Transverse colon (tissue), 3 donors: ENCODE results near the gene ATP2B1.

ENCODE experiments used
- EP300 ChIP-seq: sonication (generic); formaldehyde crosslinking; IDR thresholded peaks from one replicate; pipeline ENCODE4 v1.6.1; 2017; ENCODE audit warnings: antibody characterized with exemption, low read depth
- POLR2A ChIP-seq: fragments of 450-650 bp; IDR thresholded peaks from one replicate; pipeline ENCODE4 v1.6.1; 2016; ENCODE audit warnings: antibody characterized with exemption, mild to moderate bottlenecking, moderate library complexity
- TF ChIP-seq, protein P1 (sequence below), 5 experiments: fragments of 200-600 bp in 3 of 5; fragments of 450-650 bp in 2 of 5; sonication (generic) in 3 of 5; IDR thresholded peaks; 1 replicate in 2 of 5; 2 replicates in 3 of 5; pipeline ENCODE4 v1.5.1; 2016 to 2017; ENCODE audit warnings: antibody characterized with exemption in 5 of 5, inconsistent platforms in 3 of 5, mild to moderate bottlenecking in 2 of 5, moderate library complexity in 1 of 5

DNA sequence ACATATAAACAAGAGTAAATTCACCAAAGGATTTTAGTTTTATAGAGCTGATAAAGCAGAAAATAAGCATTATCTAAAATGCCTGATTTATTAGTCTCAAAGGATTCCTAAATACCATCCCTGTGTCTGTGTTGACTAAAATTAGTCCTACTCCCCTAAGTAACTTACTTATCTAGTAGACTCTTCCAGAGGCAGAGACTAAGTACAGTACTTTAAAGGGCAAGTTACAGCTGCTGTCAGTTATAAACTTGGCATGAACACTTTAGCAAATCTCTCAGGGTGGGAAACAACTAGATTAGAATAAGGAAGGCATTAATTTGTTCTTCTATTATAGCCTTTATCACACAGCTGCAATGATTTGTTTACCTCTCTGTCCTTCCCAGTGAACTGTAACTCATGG is 46.0 kb downstream of the ATP2B1 start:
- TF ChIP-seq, protein P1, sequence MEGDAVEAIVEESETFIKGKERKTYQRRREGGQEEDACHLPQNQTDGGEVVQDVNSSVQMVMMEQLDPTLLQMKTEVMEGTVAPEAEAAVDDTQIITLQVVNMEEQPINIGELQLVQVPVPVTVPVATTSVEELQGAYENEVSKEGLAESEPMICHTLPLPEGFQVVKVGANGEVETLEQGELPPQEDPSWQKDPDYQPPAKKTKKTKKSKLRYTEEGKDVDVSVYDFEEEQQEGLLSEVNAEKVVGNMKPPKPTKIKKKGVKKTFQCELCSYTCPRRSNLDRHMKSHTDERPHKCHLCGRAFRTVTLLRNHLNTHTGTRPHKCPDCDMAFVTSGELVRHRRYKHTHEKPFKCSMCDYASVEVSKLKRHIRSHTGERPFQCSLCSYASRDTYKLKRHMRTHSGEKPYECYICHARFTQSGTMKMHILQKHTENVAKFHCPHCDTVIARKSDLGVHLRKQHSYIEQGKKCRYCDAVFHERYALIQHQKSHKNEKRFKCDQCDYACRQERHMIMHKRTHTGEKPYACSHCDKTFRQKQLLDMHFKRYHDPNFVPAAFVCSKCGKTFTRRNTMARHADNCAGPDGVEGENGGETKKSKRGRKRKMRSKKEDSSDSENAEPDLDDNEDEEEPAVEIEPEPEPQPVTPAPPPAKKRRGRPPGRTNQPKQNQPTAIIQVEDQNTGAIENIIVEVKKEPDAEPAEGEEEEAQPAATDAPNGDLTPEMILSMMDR (IDR thresholded peaks at IDR 0.05), result no peak
- no peak for TF ChIP-seq EP300
- no peak for TF ChIP-seq POLR2A
